Adrenal gland (tissue), 12 donors: Measurements from ENCODE around the gene MALRD1. TPM values are rescaled to one million over a fixed set of nuclear protein-coding genes. Genes with fewer than 3 reads are reported as not detected.

Source experiments
- DNase-seq, 7 donors: peaks; one replicate each; pipeline ENCODE4 v3.0.0-alpha.2; 2019 to 2020
- H3K27ac ChIP-seq, 5 donors: fragments of 200-600 bp; sonication (generic) in 4 of 5; 1 replicate in 3 of 5; 2 replicates in 2 of 5; pipeline versions ENCODE4 v1.5.1 to v1.8.0; 2016 to 2020; ENCODE audit warnings: mild to moderate bottlenecking in 1 of 5
- H3K27me3 ChIP-seq: fragments of 200-600 bp; 2 replicates; pipeline ENCODE4 v1.8.0; 2021
- H3K36me3 ChIP-seq, 2 donors: fragments of 200-600 bp; replicated peaks in 1 of 2; 1 replicate in 1 of 2; 2 replicates in 1 of 2; pipeline versions ENCODE4 v1.5.1 to v1.8.0; 2018 to 2022
- H3K4me1 ChIP-seq, 2 donors: fragments of 200-600 bp; replicated peaks in 1 of 2; 1 replicate in 1 of 2; 2 replicates in 1 of 2; pipeline versions ENCODE4 v1.5.1 to v1.8.0; 2018 to 2021
- H3K4me3 ChIP-seq, 4 donors: fragments of 200-600 bp; sonication (generic) in 3 of 4; one replicate each; pipeline ENCODE4 v1.5.1; 2016 to 2018
- H3K9me3 ChIP-seq, 3 donors: fragments of 200-600 bp; sonication (generic) in 1 of 3; replicated peaks in 1 of 3; 1 replicate in 2 of 3; 2 replicates in 1 of 3; pipeline versions ENCODE4 v1.5.1 to v1.8.0; 2016 to 2021
- POLR2A ChIP-seq, 2 donors: fragments of 450-650 bp; IDR thresholded peaks; one replicate each; pipeline ENCODE4 v1.6.1; 2017; ENCODE audit warnings: antibody characterized with exemption in 2 of 2, mild to moderate bottlenecking in 2 of 2, moderate library complexity in 1 of 2
- WGBS, 4 donors: extraction: QIAGEN DNeasy Blood & Tissue Kit in 2 of 4; methylation state at CpG; one replicate each; pipeline versions ENCODE4 v1.1.5 to v1.1.7; 2013 to 2017; 5-methylcytosine and 5-hydroxymethylcytosine counted together
- intact Hi-C, 2 donors: fragments of 100-400 bp; cut with DNase I; formaldehyde crosslinking; loops; one replicate each; pipeline versions ENCODE4 v1.14.1 to v1.15.0; 2022 to 2023
- polyA plus RNA-seq, 3 donors: library from polyadenylated mRNA; stranded (reverse); fragments of 200-250 nt in 2 of 3; fragments of 350-450 nt in 1 of 3; fragmentation: Illumina TruSeq in 1 of 3; extraction: RNeasy Lipid Tissue Mini Kit (QIAGEN cat#74804) in 1 of 3; gene quantifications; one replicate each; pipeline ENCODE4 v1.2.3, GENCODE V29; 2013 to 2014
- total RNA-seq, 9 donors: library from RNA; depleted of rRNA in 4 of 9; stranded (reverse); fragments of >200 nt in 4 of 9; fragments of 120-200 nt in 1 of 9; fragmentation: NEBNext Ultra II Directional in 1 of 9; extraction: Animal tissue kit (Norgen Biotek cat#: 25700) in 1 of 9; gene quantifications; one replicate each; pipeline versions ENCODE4 v1.1.0 to v1.2.4, GENCODE V29; 2013 to 2023
- TF ChIP-seq, protein P1 (sequence below), 6 experiments: fragments of 450-650 bp in 4 of 6; fragments of 200-600 bp in 2 of 6; sonication (generic) in 1 of 6; IDR thresholded peaks; 1 replicate in 5 of 6; 2 replicates in 1 of 6; pipeline versions ENCODE4 v1.5.1 to v1.8.0; 2016 to 2021; ENCODE audit warnings: antibody characterized with exemption in 6 of 6, mild to moderate bottlenecking in 2 of 6, moderate library complexity in 1 of 6
- donor health status: healthy with polysubstance abuse.
- donor health status: Bipolar disorder and iron deficiency.
- donor health status: DM: yes; HTN: yes; CAD: no.
- donor health status: DM: no; HTN: no; CAD: no.
- donor health status: DM: no; HTN: no; CAD: no.
- donor health status: DM: yes; HTN: yes; CAD: no.

MALRD1 gene
- total and polyA plus RNA-seq, 12 donors = 0.48 to 6.2 (median 1.9) TPM

DNA sequence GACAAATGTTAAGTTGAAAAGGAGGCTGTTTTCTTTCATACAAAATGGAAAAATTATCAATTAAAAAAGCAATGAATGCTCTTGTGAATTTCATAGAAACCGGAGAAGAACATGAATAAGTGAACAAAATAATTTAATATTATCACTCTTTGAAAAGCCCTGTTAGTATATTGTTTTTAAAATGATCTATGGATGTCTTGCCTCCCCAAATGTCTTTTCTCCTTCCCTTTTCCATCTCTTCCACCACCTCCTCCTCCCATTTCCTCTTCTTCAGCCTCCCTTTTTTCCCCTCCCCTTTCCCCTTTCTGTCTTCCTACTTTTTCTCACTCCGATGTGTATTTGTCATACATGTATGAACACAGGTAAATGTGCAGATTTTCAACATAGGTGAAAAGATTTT lies 234.7 kb downstream of the MALRD1 start:
- Histone ChIP-seq H3K36me3 (no peaks in the 10 kb centered on the region), H3K9me3 (no peaks in the 10 kb centered on the region), H3K4me3 (no peak overlapping the region), H3K27ac (no peak overlapping the region), H3K4me1 (no peaks in the 10 kb centered on the region), H3K27me3 (no peaks in the 10 kb centered on the region)
- intact Hi-C loops = no loop called here
- TF ChIP-seq, protein P1, sequence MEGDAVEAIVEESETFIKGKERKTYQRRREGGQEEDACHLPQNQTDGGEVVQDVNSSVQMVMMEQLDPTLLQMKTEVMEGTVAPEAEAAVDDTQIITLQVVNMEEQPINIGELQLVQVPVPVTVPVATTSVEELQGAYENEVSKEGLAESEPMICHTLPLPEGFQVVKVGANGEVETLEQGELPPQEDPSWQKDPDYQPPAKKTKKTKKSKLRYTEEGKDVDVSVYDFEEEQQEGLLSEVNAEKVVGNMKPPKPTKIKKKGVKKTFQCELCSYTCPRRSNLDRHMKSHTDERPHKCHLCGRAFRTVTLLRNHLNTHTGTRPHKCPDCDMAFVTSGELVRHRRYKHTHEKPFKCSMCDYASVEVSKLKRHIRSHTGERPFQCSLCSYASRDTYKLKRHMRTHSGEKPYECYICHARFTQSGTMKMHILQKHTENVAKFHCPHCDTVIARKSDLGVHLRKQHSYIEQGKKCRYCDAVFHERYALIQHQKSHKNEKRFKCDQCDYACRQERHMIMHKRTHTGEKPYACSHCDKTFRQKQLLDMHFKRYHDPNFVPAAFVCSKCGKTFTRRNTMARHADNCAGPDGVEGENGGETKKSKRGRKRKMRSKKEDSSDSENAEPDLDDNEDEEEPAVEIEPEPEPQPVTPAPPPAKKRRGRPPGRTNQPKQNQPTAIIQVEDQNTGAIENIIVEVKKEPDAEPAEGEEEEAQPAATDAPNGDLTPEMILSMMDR (IDR thresholded peaks at IDR 0.05) = no peak
- TF ChIP-seq POLR2A (IDR thresholded peaks at IDR 0.05) = no peak
- WGBS, 4 donors = 86 to 94% (median 90%) methylated on average over 2 of the region's 2 CpGs
- DNase-seq = no peak

DNA sequence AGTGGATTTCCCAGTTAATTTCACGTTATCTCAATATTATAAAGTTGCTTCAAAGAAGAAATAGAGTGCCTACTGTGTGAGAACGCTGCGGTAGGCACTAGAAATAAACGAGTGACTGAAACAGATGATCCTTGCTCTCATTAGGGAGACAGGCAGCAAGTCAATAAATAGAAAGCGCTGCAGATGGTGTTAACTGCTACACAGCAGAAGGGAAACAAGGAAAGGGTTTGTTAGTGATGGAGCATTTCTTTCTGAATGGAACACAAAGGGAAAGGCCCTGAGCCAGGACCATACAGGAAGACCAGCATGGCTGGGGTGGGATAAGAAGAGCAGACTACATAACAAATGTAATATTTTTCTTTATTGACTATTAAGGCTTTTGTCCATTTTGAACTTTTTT lies 235.2 kb downstream of the MALRD1 start:
- no peak overlapping the region for H3K4me3 ChIP-seq
- intact Hi-C loops = no loop called here
- WGBS, 4 donors = 72 to 78% (median 74%) methylated on average over 5 of the region's 5 CpGs
- H3K9me3 ChIP-seq = no peaks in the 10 kb centered on the region
- DNase-seq = no peak
- H3K4me1 ChIP-seq = no peaks in the 10 kb centered on the region
- no peaks in the 10 kb centered on the region for H3K36me3 ChIP-seq
- H3K27ac ChIP-seq = no peak overlapping the region
- TF ChIP-seq POLR2A (IDR thresholded peaks at IDR 0.05) = no peak
- TF ChIP-seq, protein P1 (IDR thresholded peaks at IDR 0.05) = no peak
- no peaks in the 10 kb centered on the region for H3K27me3 ChIP-seq

DNA sequence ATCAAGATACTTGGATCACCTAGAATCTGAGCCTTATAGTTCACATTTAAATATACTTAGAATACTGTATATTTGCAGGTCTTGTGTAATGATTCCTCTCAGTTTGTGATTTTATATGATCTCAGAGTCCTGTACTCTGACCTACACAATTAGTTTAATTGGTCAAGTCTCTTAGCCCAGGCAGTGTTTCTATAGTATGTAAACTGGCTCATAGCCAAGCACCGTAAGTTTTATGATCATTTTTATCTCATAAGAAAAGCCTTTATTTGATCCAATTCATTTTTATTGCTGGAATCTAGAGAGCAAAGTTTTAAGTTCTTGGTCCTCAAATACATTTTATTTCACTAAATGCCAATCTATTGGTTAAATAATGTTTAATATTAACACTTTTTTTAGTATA lies 242.2 kb downstream of the MALRD1 start:
- no peak overlapping the region for H3K4me3 ChIP-seq
- no peaks in the 10 kb centered on the region for H3K36me3 ChIP-seq
- 20 to 35% (median 27%) methylated on average over 1 of the region's 1 CpG for WGBS, 4 donors
- DNase-seq = no peak
- H3K9me3 ChIP-seq = no peaks in the 10 kb centered on the region
- H3K27me3 ChIP-seq = no peaks in the 10 kb centered on the region
- intact Hi-C loops = no loop called here
- TF ChIP-seq, protein P1 (IDR thresholded peaks at IDR 0.05) = no peak
- no peak for TF ChIP-seq POLR2A (IDR thresholded peaks at IDR 0.05)
- no peaks in the 10 kb centered on the region for H3K4me1 ChIP-seq
- H3K27ac ChIP-seq = no peak overlapping the region

DNA sequence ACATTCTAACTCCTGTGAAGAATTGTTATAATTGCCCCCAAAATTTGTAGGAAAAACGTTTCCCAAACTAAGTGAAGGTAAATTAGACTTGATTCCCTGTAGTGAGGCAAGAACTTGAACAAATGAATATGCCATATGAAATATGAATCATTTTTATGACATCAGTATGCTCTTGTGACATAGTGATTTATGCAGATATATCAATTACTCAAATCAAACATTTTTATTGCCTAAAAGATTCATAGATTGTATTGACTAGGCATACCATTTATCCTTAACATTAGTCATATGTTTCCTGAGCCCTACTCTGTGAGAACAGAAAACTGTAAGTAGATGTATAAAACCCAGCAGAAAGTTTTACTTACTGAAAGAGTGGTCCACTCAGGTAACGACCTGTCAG lies 245.6 kb downstream of the MALRD1 start:
- TF ChIP-seq, protein P1 (IDR thresholded peaks at IDR 0.05) = no peak
- TF ChIP-seq POLR2A (IDR thresholded peaks at IDR 0.05) = no peak
- Histone ChIP-seq H3K4me3 (no peak overlapping the region), H3K27me3 (no peaks in the 10 kb centered on the region), H3K9me3 (no peaks in the 10 kb centered on the region), H3K4me1 (no peaks in the 10 kb centered on the region), H3K27ac (no peak overlapping the region), H3K36me3 (no peaks in the 10 kb centered on the region)
- DNase-seq = no peak
- WGBS, 4 donors = 48 to 60% (median 52%) methylated on average over 2 of the region's 2 CpGs
- intact Hi-C loops = no loop called here
